Measurements from ENCODE around the gene TP53RK.

Gene TP53RK

GRCh38 chr20:46665602-46666001 lies 23.6 kb downstream of the TP53RK start:
- Histone ChIP-seq H3K14ac (ENCODE audit: low read length in 2 of 2) (no peak overlapping the region), H3K23ac (ENCODE audit: low read length in 2 of 2) (no peak overlapping the region), H2BK12ac (ENCODE audit: low read length in 2 of 2) (no peak overlapping the region), H3K4me2 (ENCODE audit: low read length, poor library complexity, severe bottlenecking) (no peak overlapping the region), H3K79me1 (replicated peaks; ENCODE audit: low read length, poor library complexity, severe bottlenecking) (no peaks in the 10 kb centered on the region), H3K36me3 (ENCODE audit: control insufficient read depth in 1 of 2, insufficient read depth in 2 of 2, low read depth in 1 of 2, low read length in 2 of 2) (peaks cover 0 to 68% of the 10 kb centered on the region in 2 experiments), H3K27ac (ENCODE audit: low read length, poor library complexity, severe bottlenecking) (no peak overlapping the region), H3K4me1 (ENCODE audit: control insufficient read depth, insufficient read depth, low read depth, low read length) (no peaks in the 10 kb centered on the region), H3K27me3 (ENCODE audit: control insufficient read depth in 1 of 2, insufficient read depth in 1 of 2, low read length in 2 of 2) (no peaks in the 10 kb centered on the region), H3K9me3 (ENCODE audit: control insufficient read depth, low read length) (peaks cover 15% of the 10 kb centered on the region), H3K9ac (ENCODE audit: low read length) (no peak overlapping the region), H2AK5ac (ENCODE audit: low read length, severe bottlenecking) (no peak overlapping the region), H3K4me3 (ENCODE audit: insufficient read depth in 1 of 2, low read depth in 1 of 2, low read length in 2 of 2) (no peak overlapping the region), H2AFZ (ENCODE audit: low read depth, low read length) (no peak overlapping the region), H4K91ac (ENCODE audit: low read length) (no peak overlapping the region), H2BK15ac (ENCODE audit: low read depth, poor library complexity, severe bottlenecking) (no peak overlapping the region), H2BK5ac (ENCODE audit: low read depth, low read length, poor library complexity, severe bottlenecking) (no peak overlapping the region), H4K8ac (ENCODE audit: low read length) (no peak overlapping the region), H2BK120ac (ENCODE audit: low read depth, low read length) (no peak overlapping the region), H3K4ac (ENCODE audit: low read depth in 1 of 2, low read length in 2 of 2) (no peak overlapping the region), H3K18ac (ENCODE audit: low read depth in 1 of 2, low read length in 2 of 2) (no peak overlapping the region)
- 90% methylated on average over 2 of the region's 3 CpGs for WGBS
- no peak for DNase-seq

GRCh38 chr20:46663531-46663930 lies 25.7 kb downstream of the TP53RK start:
- H3K79me1 ChIP-seq (replicated peaks; ENCODE audit: low read length, poor library complexity, severe bottlenecking): no peaks in the 10 kb centered on the region
- H3K18ac ChIP-seq (ENCODE audit: low read depth in 1 of 2, low read length in 2 of 2): no peak overlapping the region
- H3K4me3 ChIP-seq (ENCODE audit: insufficient read depth in 1 of 2, low read depth in 1 of 2, low read length in 2 of 2): no peak overlapping the region
- no peak overlapping the region for H2AK5ac ChIP-seq (ENCODE audit: low read length, severe bottlenecking)
- peaks cover 0 to 55% of the 10 kb centered on the region in 2 experiments for H3K36me3 ChIP-seq (ENCODE audit: control insufficient read depth in 1 of 2, insufficient read depth in 2 of 2, low read depth in 1 of 2, low read length in 2 of 2)
- WGBS: no CpG with 5 or more reads among the region's 3 CpGs
- H3K14ac ChIP-seq (ENCODE audit: low read length in 2 of 2): no peak overlapping the region
- no peak for DNase-seq
- H3K4ac ChIP-seq (ENCODE audit: low read depth in 1 of 2, low read length in 2 of 2): no peak overlapping the region
- no peak overlapping the region for H3K4me2 ChIP-seq (ENCODE audit: low read length, poor library complexity, severe bottlenecking)
- no peak overlapping the region for H3K23ac ChIP-seq (ENCODE audit: low read length in 2 of 2)
- H3K9ac ChIP-seq (ENCODE audit: low read length): no peak overlapping the region
- H2BK12ac ChIP-seq (ENCODE audit: low read length in 2 of 2): no peak overlapping the region
- no peak overlapping the region for H2BK15ac ChIP-seq (ENCODE audit: low read depth, poor library complexity, severe bottlenecking)
- no peak overlapping the region for H2BK5ac ChIP-seq (ENCODE audit: low read depth, low read length, poor library complexity, severe bottlenecking)
- H4K8ac ChIP-seq (ENCODE audit: low read length): no peak overlapping the region
- no peaks in the 10 kb centered on the region for H3K27me3 ChIP-seq (ENCODE audit: control insufficient read depth in 1 of 2, insufficient read depth in 1 of 2, low read length in 2 of 2)
- H3K27ac ChIP-seq (ENCODE audit: low read length, poor library complexity, severe bottlenecking): no peak overlapping the region
- H4K91ac ChIP-seq (ENCODE audit: low read length): no peak overlapping the region
- no peak overlapping the region for H2BK120ac ChIP-seq (ENCODE audit: low read depth, low read length)
- H3K4me1 ChIP-seq (ENCODE audit: control insufficient read depth, insufficient read depth, low read depth, low read length): no peaks in the 10 kb centered on the region
- no peak overlapping the region for H2AFZ ChIP-seq (ENCODE audit: low read depth, low read length)
- H3K9me3 ChIP-seq (ENCODE audit: control insufficient read depth, low read length): peaks cover 9% of the 10 kb centered on the region

GRCh38 chr20:46661659-46662058 lies 27.6 kb downstream of the TP53RK start:
- H3K9ac ChIP-seq (ENCODE audit: low read length): no peak overlapping the region
- H3K4ac ChIP-seq (ENCODE audit: low read depth in 1 of 2, low read length in 2 of 2): no peak overlapping the region
- WGBS: no CpG with 5 or more reads among the region's 1 CpG

GRCh38 chr20:46660487-46660886 lies 28.8 kb downstream of the TP53RK start:
- no peak for DNase-seq
- Histone ChIP-seq H2BK15ac (ENCODE audit: low read depth, poor library complexity, severe bottlenecking) (no peak overlapping the region), H3K4me2 (ENCODE audit: low read length, poor library complexity, severe bottlenecking) (no peak overlapping the region), H3K23ac (ENCODE audit: low read length in 2 of 2) (no peak overlapping the region), H3K79me1 (replicated peaks; ENCODE audit: low read length, poor library complexity, severe bottlenecking) (no peaks in the 10 kb centered on the region), H2BK120ac (ENCODE audit: low read depth, low read length) (no peak overlapping the region), H3K9me3 (ENCODE audit: control insufficient read depth, low read length) (peaks cover 9% of the 10 kb centered on the region), H3K4me1 (ENCODE audit: control insufficient read depth, insufficient read depth, low read depth, low read length) (no peaks in the 10 kb centered on the region), H2BK12ac (ENCODE audit: low read length in 2 of 2) (no peak overlapping the region), H3K4me3 (ENCODE audit: insufficient read depth in 1 of 2, low read depth in 1 of 2, low read length in 2 of 2) (no peak overlapping the region), H3K14ac (ENCODE audit: low read length in 2 of 2) (no peak overlapping the region), H2BK5ac (ENCODE audit: low read depth, low read length, poor library complexity, severe bottlenecking) (no peak overlapping the region), H2AK5ac (ENCODE audit: low read length, severe bottlenecking) (no peak overlapping the region), H3K18ac (ENCODE audit: low read depth in 1 of 2, low read length in 2 of 2) (no peak overlapping the region), H3K4ac (ENCODE audit: low read depth in 1 of 2, low read length in 2 of 2) (no peak overlapping the region), H3K36me3 (ENCODE audit: control insufficient read depth in 1 of 2, insufficient read depth in 2 of 2, low read depth in 1 of 2, low read length in 2 of 2) (peaks cover 0 to 38% of the 10 kb centered on the region in 2 experiments), H4K8ac (ENCODE audit: low read length) (no peak overlapping the region), H3K9ac (ENCODE audit: low read length) (no peak overlapping the region), H4K91ac (ENCODE audit: low read length) (no peak overlapping the region), H3K27me3 (ENCODE audit: control insufficient read depth in 1 of 2, insufficient read depth in 1 of 2, low read length in 2 of 2) (no peaks in the 10 kb centered on the region), H3K27ac (ENCODE audit: low read length, poor library complexity, severe bottlenecking) (no peak overlapping the region), H2AFZ (ENCODE audit: low read depth, low read length) (no peak overlapping the region)
- 60% methylated on average over 1 of the region's 4 CpGs for WGBS

More at GRCh38 chr20:46661659-46662058, 27.6 kb downstream of the TP53RK start:
- Histone ChIP-seq H3K4me2 (ENCODE audit: low read length, poor library complexity, severe bottlenecking) (no peak overlapping the region), H3K36me3 (ENCODE audit: control insufficient read depth in 1 of 2, insufficient read depth in 2 of 2, low read depth in 1 of 2, low read length in 2 of 2) (peaks cover 0 to 44% of the 10 kb centered on the region in 2 experiments), H3K79me1 (replicated peaks; ENCODE audit: low read length, poor library complexity, severe bottlenecking) (no peaks in the 10 kb centered on the region), H2AFZ (ENCODE audit: low read depth, low read length) (no peak overlapping the region), H3K18ac (ENCODE audit: low read depth in 1 of 2, low read length in 2 of 2) (no peak overlapping the region), H3K27ac (ENCODE audit: low read length, poor library complexity, severe bottlenecking) (no peak overlapping the region), H3K4me3 (ENCODE audit: insufficient read depth in 1 of 2, low read depth in 1 of 2, low read length in 2 of 2) (no peak overlapping the region), H3K4me1 (ENCODE audit: control insufficient read depth, insufficient read depth, low read depth, low read length) (no peaks in the 10 kb centered on the region), H4K8ac (ENCODE audit: low read length) (no peak overlapping the region), H2AK5ac (ENCODE audit: low read length, severe bottlenecking) (no peak overlapping the region), H3K14ac (ENCODE audit: low read length in 2 of 2) (no peak overlapping the region), H2BK12ac (ENCODE audit: low read length in 2 of 2) (no peak overlapping the region), H2BK120ac (ENCODE audit: low read depth, low read length) (no peak overlapping the region), H3K9me3 (ENCODE audit: control insufficient read depth, low read length) (peaks cover 9% of the 10 kb centered on the region), H3K27me3 (ENCODE audit: control insufficient read depth in 1 of 2, insufficient read depth in 1 of 2, low read length in 2 of 2) (no peaks in the 10 kb centered on the region), H2BK5ac (ENCODE audit: low read depth, low read length, poor library complexity, severe bottlenecking) (no peak overlapping the region), H4K91ac (ENCODE audit: low read length) (no peak overlapping the region), H2BK15ac (ENCODE audit: low read depth, poor library complexity, severe bottlenecking) (no peak overlapping the region), H3K23ac (ENCODE audit: low read length in 2 of 2) (no peak overlapping the region)
- DNase-seq: no peak
